ENCODE results near the gene MIA.

MIA gene

GRCh38 chr19:40758491-40758890 lies 16.8 kb upstream of the MIA start:
- H3K4me1 ChIP-seq (ENCODE audit: low read depth, poor library complexity, severe bottlenecking) = peaks cover 30% of the 10 kb centered on the region
- H3K27me3 ChIP-seq (ENCODE audit: insufficient read depth, low read depth) = no peaks in the 10 kb centered on the region
- no peak overlapping the region; the same call in 1 of the 2 replicates for H3K27ac ChIP-seq
- H3K4me3 ChIP-seq (IDR thresholded peaks at IDR 0.05; ENCODE audit: insufficient read depth, low read depth, low read length) = no peak overlapping the region
- H4K20me1 ChIP-seq (ENCODE audit: insufficient read depth) = peaks cover 19% of the 10 kb centered on the region
- H2AFZ ChIP-seq (ENCODE audit: low read depth) = no peak overlapping the region
- peaks cover 50% of the 10 kb centered on the region for H3K79me2 ChIP-seq (ENCODE audit: insufficient read depth, low read depth)
- H3K4me2 ChIP-seq = no peak overlapping the region
- H3K36me3 ChIP-seq (ENCODE audit: insufficient read depth) = peaks cover 41% of the 10 kb centered on the region; the same call in 1 of the 2 replicates
- TF ChIP-seq CTCF (conservative IDR thresholded peaks at IDR 0.05; ENCODE audit: low read depth, low read length) = no peak
- no peak overlapping the region for H3K9ac ChIP-seq

- no peak overlapping the region for H3K9ac ChIP-seq
- H4K20me1 ChIP-seq (ENCODE audit: insufficient read depth) = peaks cover 19% of the 10 kb centered on the region
- H2AFZ ChIP-seq (ENCODE audit: low read depth) = no peak overlapping the region
- no peaks in the 10 kb centered on the region for H3K27me3 ChIP-seq (ENCODE audit: insufficient read depth, low read depth)
- H3K36me3 ChIP-seq (ENCODE audit: insufficient read depth) = peaks cover 45% of the 10 kb centered on the region; the same call in 1 of the 2 replicates
- no peak overlapping the region for H3K27ac ChIP-seq
- peaks cover 41% of the 10 kb centered on the region for H3K79me2 ChIP-seq (ENCODE audit: insufficient read depth, low read depth)
- no peak overlapping the region for H3K4me3 ChIP-seq (IDR thresholded peaks at IDR 0.05; ENCODE audit: insufficient read depth, low read depth, low read length)
- TF ChIP-seq CTCF (conservative IDR thresholded peaks at IDR 0.05; ENCODE audit: low read depth, low read length) = no peak
- no peak overlapping the region for H3K4me2 ChIP-seq
- peaks cover 22% of the 10 kb centered on the region for H3K4me1 ChIP-seq (ENCODE audit: low read depth, poor library complexity, severe bottlenecking)
Measured at GRCh38 chr19:40759352-40759751, 16.0 kb upstream of the MIA start.

GRCh38 chr19:40762754-40763470 lies 12.4 kb upstream of the MIA start:
- TF ChIP-seq CTCF (conservative IDR thresholded peaks at IDR 0.05; ENCODE audit: low read depth, low read length) = no peak
- H3K9ac ChIP-seq = no peak overlapping the region
- H3K79me2 ChIP-seq (ENCODE audit: insufficient read depth, low read depth) = peaks cover 8% of the 10 kb centered on the region; the same call in 1 of the 2 replicates
- peaks cover 3% of the 10 kb centered on the region for H3K4me1 ChIP-seq (ENCODE audit: low read depth, poor library complexity, severe bottlenecking)
- H3K27ac ChIP-seq = no peak overlapping the region
- H2AFZ ChIP-seq (ENCODE audit: low read depth) = no peak overlapping the region
- H3K4me3 ChIP-seq (IDR thresholded peaks at IDR 0.05; ENCODE audit: insufficient read depth, low read depth, low read length) = no peak overlapping the region
- 0 out of 2 replicates have a peak, but pooled peaks cover 4% of the 10 kb centered on the region for H4K20me1 ChIP-seq (ENCODE audit: insufficient read depth)
- H3K4me2 ChIP-seq = no peak overlapping the region
- H3K36me3 ChIP-seq (ENCODE audit: insufficient read depth) = peaks cover 54% of the 10 kb centered on the region; the same call in 1 of the 2 replicates
- H3K27me3 ChIP-seq (ENCODE audit: insufficient read depth, low read depth) = no peaks in the 10 kb centered on the region

GRCh38 chr19:40763526-40763925 lies 11.8 kb upstream of the MIA start:
- H4K20me1 ChIP-seq (ENCODE audit: insufficient read depth) = 0 out of 2 replicates have a peak, but pooled peaks cover 4% of the 10 kb centered on the region
- no peak overlapping the region for H3K4me2 ChIP-seq
- H3K4me1 ChIP-seq (ENCODE audit: low read depth, poor library complexity, severe bottlenecking) = peaks cover 5% of the 10 kb centered on the region
- H3K36me3 ChIP-seq (ENCODE audit: insufficient read depth) = peaks cover 50% of the 10 kb centered on the region; the same call in 1 of the 2 replicates
- peaks cover 2% of the 10 kb centered on the region; the same call in 1 of the 2 replicates for H3K79me2 ChIP-seq (ENCODE audit: insufficient read depth, low read depth)
- no peak overlapping the region for H3K9ac ChIP-seq
- H3K27me3 ChIP-seq (ENCODE audit: insufficient read depth, low read depth) = no peaks in the 10 kb centered on the region
- H3K27ac ChIP-seq = no peak overlapping the region
- H2AFZ ChIP-seq (ENCODE audit: low read depth) = no peak overlapping the region
- H3K4me3 ChIP-seq (IDR thresholded peaks at IDR 0.05; ENCODE audit: insufficient read depth, low read depth, low read length) = no peak overlapping the region
- no peak for TF ChIP-seq CTCF (conservative IDR thresholded peaks at IDR 0.05; ENCODE audit: low read depth, low read length)

Measured in KMS-11 (cell line).